ENCODE results near the gene RNASE7.
"Not testable (repeated sequence)": the region's sequence is repeated elsewhere in the genome, so short reads cannot be mapped to it uniquely, and the experiment has no call there.

The RNASE7 gene

GRCh38 chr14:21037156-21037555, 5.0 kb upstream of the RNASE7 start:
- no peak overlapping the region for H3K4me3 ChIP-seq
- no peak for DNase-seq (ENCODE audit: low spot score)
- H3K27ac ChIP-seq = no peak overlapping the region
- no peak for TF ChIP-seq CTCF (IDR thresholded peaks at IDR 0.05)

GRCh38 chr14:21038441-21039422, 3.4 kb upstream of the RNASE7 start:
- TF ChIP-seq CTCF (IDR thresholded peaks at IDR 0.05) = no peak
- Histone ChIP-seq H3K27ac (peak overlapping the region; percentile 73 to 89), H3K4me3 (peak overlapping the region; percentile 57)
- peak; percentile 86 for DNase-seq (ENCODE audit: low spot score)

- TF ChIP-seq CTCF (IDR thresholded peaks at IDR 0.05) = peak; percentile 56
- Histone ChIP-seq H3K27ac (peak overlapping the region; percentile 73 to 89), H3K4me3 (peak overlapping the region; percentile 57)
- no peak for DNase-seq (ENCODE audit: low spot score)
Measured at GRCh38 chr14:21039585-21040369, 2.4 kb upstream of the RNASE7 start.

GRCh38 chr14:21040370-21040925, 1.7 kb upstream of the RNASE7 start:
- TF ChIP-seq CTCF (IDR thresholded peaks at IDR 0.05) = no peak
- no peak for DNase-seq (ENCODE audit: low spot score)
- Histone ChIP-seq H3K27ac (no peak overlapping the region), H3K4me3 (no peak overlapping the region)

- not testable (repeated sequence) for DNase-seq (ENCODE audit: low spot score); H3K27ac ChIP-seq; H3K4me3 ChIP-seq
Measured at GRCh38 chr14:21040941-21041340, 1.2 kb upstream of the RNASE7 start.

GRCh38 chr14:21042918-21043317, 756 bp downstream of the RNASE7 start:
- no peak overlapping the region for H3K27ac ChIP-seq
- TF ChIP-seq CTCF (IDR thresholded peaks at IDR 0.05) = no peak
- no peak overlapping the region for H3K4me3 ChIP-seq
- DNase-seq (ENCODE audit: low spot score) = no peak

GRCh38 chr14:21043387-21043973, 1.3 kb downstream of the RNASE7 start:
- Histone ChIP-seq H3K4me3 (no peak overlapping the region), H3K27ac (no peak overlapping the region)
- no peak for DNase-seq (ENCODE audit: low spot score)
- no peak for TF ChIP-seq CTCF (IDR thresholded peaks at IDR 0.05)

All from coronary artery (tissue), 2 donors.